H9 (cell line): ENCODE data around the gene TPRN. TPM values are rescaled to one million over a fixed set of nuclear protein-coding genes. Genes with fewer than 3 reads are reported as not detected.

Experiments
- DNase-seq: peaks from one replicate; pipeline ENCODE4 v3.0.0-alpha.2; 2017
- H2AFZ ChIP-seq: one replicate; pipeline ENCODE4 v1.6.1; 2013; ENCODE audit warnings: mild to moderate bottlenecking, low read length, control low read depth, moderate library complexity
- H2AK5ac ChIP-seq: 2 replicates; pipeline ENCODE4 v1.6.1; 2013; ENCODE audit warnings: low read length, control low read depth, mixed read lengths; ENCODE audit not compliant: insufficient read length
- H2BK120ac ChIP-seq: one replicate; pipeline ENCODE4 v1.6.1; 2013; ENCODE audit warnings: low read depth, mild to moderate bottlenecking, low read length, control low read depth, inconsistent platforms; ENCODE audit not compliant: poor library complexity, severe bottlenecking
- H2BK12ac ChIP-seq: 2 replicates; pipeline ENCODE4 v1.6.1; 2013; ENCODE audit warnings: low read length, control low read depth, mixed read lengths, low read depth; ENCODE audit not compliant: insufficient read length
- H2BK15ac ChIP-seq: 2 replicates; pipeline ENCODE4 v1.6.1; 2013; ENCODE audit warnings: low read depth, low read length, control low read depth
- H2BK20ac ChIP-seq: one replicate; pipeline ENCODE4 v1.6.1; 2013; ENCODE audit warnings: low read depth, mild to moderate bottlenecking, low read length, control low read depth, inconsistent platforms; ENCODE audit not compliant: poor library complexity, severe bottlenecking
- H2BK5ac ChIP-seq: 2 replicates; pipeline ENCODE4 v1.6.1; 2013; ENCODE audit warnings: low read length, control low read depth, mixed read lengths; ENCODE audit not compliant: insufficient read length
- H3K14ac ChIP-seq: 2 replicates; pipeline ENCODE4 v1.6.1; 2013; ENCODE audit warnings: low read length, control low read depth; ENCODE audit not compliant: insufficient read depth
- H3K18ac ChIP-seq: 2 replicates; pipeline ENCODE4 v1.6.1; 2013; ENCODE audit warnings: low read depth, mild to moderate bottlenecking, mixed read lengths, low read length, control low read depth; ENCODE audit not compliant: insufficient read length
- H3K23ac ChIP-seq: 2 replicates; pipeline ENCODE4 v1.6.1; 2013; ENCODE audit warnings: low read length, control low read depth, mixed read lengths, low read depth; ENCODE audit not compliant: insufficient read length
- H3K23me2 ChIP-seq: 2 replicates; pipeline ENCODE4 v1.6.1; 2013; ENCODE audit warnings: low read depth, mild to moderate bottlenecking, mixed read lengths, low read length, control low read depth; ENCODE audit not compliant: insufficient read length, poor library complexity, severe bottlenecking
- H3K27ac ChIP-seq: 2 replicates; pipeline ENCODE4 v1.5.1; 2013; ENCODE audit warnings: low read length, control low read depth, mixed read lengths, low read depth; ENCODE audit not compliant: insufficient read length
- H3K27me3 ChIP-seq: 2 replicates; pipeline ENCODE4 v1.6.1; 2013; ENCODE audit warnings: low read length, control low read depth, inconsistent platforms; ENCODE audit not compliant: insufficient read depth
- H3K4ac ChIP-seq: 2 replicates; pipeline ENCODE4 v1.6.1; 2013; ENCODE audit warnings: low read depth, mild to moderate bottlenecking, control low read depth, inconsistent platforms, low read length, moderate library complexity
- H3K4me1 ChIP-seq: 2 replicates; pipeline ENCODE4 v1.6.1; 2013; ENCODE audit warnings: low read length, control low read depth, inconsistent platforms; ENCODE audit not compliant: insufficient read depth
- H3K4me2 ChIP-seq: 2 replicates; pipeline ENCODE4 v1.6.1; 2013; ENCODE audit warnings: low read length, control low read depth, mixed read lengths; ENCODE audit not compliant: insufficient read length, insufficient read depth
- H3K56ac ChIP-seq: 2 replicates; pipeline ENCODE4 v1.6.1; 2013; ENCODE audit warnings: low read depth, mild to moderate bottlenecking, mixed read lengths, low read length, control low read depth; ENCODE audit not compliant: insufficient read length
- H3K79me1 ChIP-seq: 2 replicates; pipeline ENCODE4 v1.6.1; 2013; ENCODE audit warnings: low read depth, mild to moderate bottlenecking, moderate library complexity, low read length, control low read depth, inconsistent platforms; ENCODE audit not compliant: insufficient read depth, poor library complexity, severe bottlenecking
- H3K79me2 ChIP-seq: 2 replicates; pipeline ENCODE4 v1.6.1; 2013; ENCODE audit warnings: low read length, control low read depth, inconsistent platforms; ENCODE audit not compliant: insufficient read depth
- H3K9ac ChIP-seq: 2 replicates; pipeline ENCODE4 v1.6.1; 2013; ENCODE audit warnings: low read length, control low read depth, mixed read lengths; ENCODE audit not compliant: insufficient read length; ENCODE audit errors: extremely low read depth
- H3K9me3 ChIP-seq: one replicate; pipeline ENCODE4 v1.6.1; 2013; ENCODE audit warnings: low read depth, low read length, inconsistent platforms; ENCODE audit not compliant: control insufficient read depth
- H3T11ph ChIP-seq: one replicate; pipeline ENCODE4 v1.6.1; 2013; ENCODE audit warnings: mild to moderate bottlenecking, low read length, control low read depth, inconsistent platforms
- H4K20me1 ChIP-seq: one replicate; pipeline ENCODE4 v1.6.1; 2013; ENCODE audit not compliant: control insufficient read depth, insufficient read length, insufficient read depth
- H4K5ac ChIP-seq: 2 replicates; pipeline ENCODE4 v1.6.1; 2013; ENCODE audit warnings: low read depth, mild to moderate bottlenecking, mixed read lengths, low read length, control low read depth; ENCODE audit not compliant: insufficient read length
- H4K8ac ChIP-seq: replicated peaks from 2 replicates; pipeline ENCODE4 v1.6.1; 2013; ENCODE audit warnings: low read length, control low read depth, mixed read lengths, low read depth; ENCODE audit not compliant: insufficient read length
- H4K91ac ChIP-seq: 2 replicates; pipeline ENCODE4 v1.6.1; 2013; ENCODE audit warnings: low read depth, mild to moderate bottlenecking, moderate library complexity, mixed read lengths, low read length, control low read depth; ENCODE audit not compliant: insufficient read length
- H3K27ac Mint-ChIP-seq, 3 experiments: 2 replicates in 2 of 3; 3 replicates in 1 of 3; pipeline ENCODE4 v1.8.0; 2020 to 2021; ENCODE audit warnings: mixed read lengths in 3 of 3, mild to moderate bottlenecking in 1 of 3, moderate library complexity in 1 of 3
- H3K27me3 Mint-ChIP-seq: 2 replicates; pipeline ENCODE4 v1.8.0; 2021; ENCODE audit warnings: low read depth, mild to moderate bottlenecking, moderate library complexity, mixed read lengths
- H3K36me3 Mint-ChIP-seq, 3 experiments: 2 replicates in 2 of 3; 3 replicates in 1 of 3; pipeline ENCODE4 v1.8.0; 2020 to 2021; ENCODE audit warnings: low read depth in 3 of 3, mixed read lengths in 3 of 3; ENCODE audit not compliant: insufficient read depth in 1 of 3
- H3K4me1 Mint-ChIP-seq, 2 experiments: 2 replicates each; pipeline ENCODE4 v1.8.0; 2020; ENCODE audit warnings: mixed read lengths in 2 of 2
- H3K4me3 Mint-ChIP-seq, 2 experiments: 2 replicates in 1 of 2; 3 replicates in 1 of 2; pipeline ENCODE4 v1.8.0; 2020 to 2021; ENCODE audit warnings: mild to moderate bottlenecking in 2 of 2, mixed read lengths in 2 of 2, moderate library complexity in 1 of 2
- H3K9me3 Mint-ChIP-seq, 2 experiments: 2 replicates in 1 of 2; 3 replicates in 1 of 2; pipeline ENCODE4 v1.8.0; 2020; ENCODE audit warnings: mild to moderate bottlenecking in 2 of 2, mixed read lengths in 2 of 2, moderate library complexity in 1 of 2
- CTCF ChIP-seq: fragments of 200-600 bp; sonication (generic); conservative IDR thresholded peaks from 3 replicates; pipeline ENCODE4 v1.8.0; 2021; ENCODE audit warnings: antibody characterized with exemption, mild to moderate bottlenecking
- WGBS: extraction: QIAGEN DNeasy Blood & Tissue Kit; methylation state at CpG from one replicate; pipeline ENCODE4 v1.1.7; 2013; ENCODE audit warnings: missing lambda C conversion rate, low lambda C conversion rate, mixed read lengths; ENCODE audit not compliant: insufficient read length; ENCODE audit errors: extremely low coverage; 5-methylcytosine and 5-hydroxymethylcytosine counted together
- total RNA-seq: library from RNA; stranded (reverse); gene quantifications from 2 replicates; pipeline ENCODE4 v1.2.1, GENCODE V29; 2021

Gene TPRN
- total RNA-seq, 1 experiment from 2014 or later = 30.7 TPM

GRCh38 chr9:137147091-137147792, 53.3 kb downstream of the TPRN start:
- H2BK120ac ChIP-seq = no peak overlapping the region
- Mint-ChIP-seq H3K9me3 (no peaks in the 10 kb centered on the region; a peak in 2 of 5 replicates), H3K36me3 (no peaks in the 10 kb centered on the region), H3K4me1 (peaks cover 0 to 11% of the 10 kb centered on the region in 2 experiments; a peak in 2 of 4 replicates), H3K4me3 (peak overlapping the region in 1 of 2 experiments; percentile 16; a peak in 1 of 5 replicates), H3K27me3 (peaks cover 50% of the 10 kb centered on the region), H3K27ac (peak overlapping the region in 1 of 3 experiments; percentile 12; a peak in 2 of 7 replicates)
- no CpG with 5 or more reads among the region's 26 CpGs for whole genome bisulfite sequencing
- no peaks in the 10 kb centered on the region for H3K9me3 ChIP-seq
- no peak overlapping the region for H2BK15ac ChIP-seq
- H3K4me1 ChIP-seq = no peaks in the 10 kb centered on the region; the same call in 1 of the 2 replicates
- H3K9ac ChIP-seq = no peak overlapping the region
- H3K4ac ChIP-seq = no peak overlapping the region
- no peak overlapping the region for H2BK5ac ChIP-seq
- no peak overlapping the region for H2BK12ac ChIP-seq
- DNase-seq = no peak
- no peaks in the 10 kb centered on the region for H3K79me1 ChIP-seq
- H4K20me1 ChIP-seq = no peaks in the 10 kb centered on the region
- no peak overlapping the region for H2AK5ac ChIP-seq
- no peak overlapping the region for H2BK20ac ChIP-seq
- no peak overlapping the region for H3K18ac ChIP-seq
- no peak overlapping the region for H3K23ac ChIP-seq
- H3T11ph ChIP-seq = no peak overlapping the region
- no peak overlapping the region for H4K8ac ChIP-seq
- no peak overlapping the region for H2AFZ ChIP-seq
- H3K14ac ChIP-seq = no peak overlapping the region
- H3K4me2 ChIP-seq = no peak overlapping the region
- no peaks in the 10 kb centered on the region; the same call in 1 of the 2 replicates for H3K27me3 ChIP-seq
- H3K56ac ChIP-seq = no peak overlapping the region
- TF ChIP-seq CTCF = no peak
- no peak overlapping the region for H3K27ac ChIP-seq
- no peaks in the 10 kb centered on the region for H3K79me2 ChIP-seq
- no peak overlapping the region for H4K91ac ChIP-seq
- H4K5ac ChIP-seq = no peak overlapping the region
- no peaks in the 10 kb centered on the region for H3K23me2 ChIP-seq
